GM13976 (cell line): ENCODE measurements around the gene ZNF587.
"Not testable (repeated sequence)": the region's sequence is repeated elsewhere in the genome, so short reads cannot be mapped to it uniquely, and the experiment has no call there.

ENCODE experiments used
- DNase-seq: peaks from one replicate; pipeline ENCODE4 v3.0.0; 2012; ENCODE audit warnings: low spot score
- CTCF ChIP-seq: IDR thresholded peaks from 2 replicates; pipeline ENCODE4 v1.5.1; 2012; ENCODE audit warnings: borderline replicate concordance, mild to moderate bottlenecking; ENCODE audit not compliant: insufficient read depth; ENCODE audit errors: extremely low read depth, missing control alignments, control extremely low read depth
- in situ Hi-C: fragments of 300-500 bp; cut with MboI; formaldehyde crosslinking; loops from one replicate; pipeline ENCODE4 v1.12.0; 2022; ENCODE audit warnings: low sequenced_read_pairs, mixed read lengths, inconsistent platforms; ENCODE audit not compliant: unreplicated experiment

ZNF587 gene

GRCh38 chr19:57812226-57812625 lies 37.4 kb upstream of the ZNF587 start:
- peak; percentile 55 for DNase-seq
- in situ Hi-C loops: no loop called here
- no peak for TF ChIP-seq CTCF

- in situ Hi-C loops, DNase-seq: not testable (repeated sequence)
Observed at GRCh38 chr19:57812975-57813820, 36.5 kb upstream of the ZNF587 start.

GRCh38 chr19:57813919-57814504 lies 35.6 kb upstream of the ZNF587 start:
- no peak for TF ChIP-seq CTCF
- no peak for DNase-seq
- in situ Hi-C loops: no loop called here

GRCh38 chr19:57814505-57815246 lies 35.0 kb upstream of the ZNF587 start, which contains the start of gene ZNF552:
TSS of gene ZNF552 (minus strand) at chr19:57814913. CDS start at chr19:57814743, 170 bp downstream.
- in situ Hi-C loops: no loop called here
- no peak for TF ChIP-seq CTCF
- peak; percentile 86 for DNase-seq

- DNase-seq: no peak
- in situ Hi-C loops: no loop called here
- TF ChIP-seq CTCF: no peak
Observed at GRCh38 chr19:57815247-57816075, 34.2 kb upstream of the ZNF587 start.

GRCh38 chr19:57816652-57817051 lies 33.0 kb upstream of the ZNF587 start:
- in situ Hi-C loops: no loop called here
- no peak for DNase-seq
- TF ChIP-seq CTCF: no peak
